Ishikawa (cell line): ENCODE results near the gene LDLRAD2.

Source experiments
- CEBPB ChIP-seq: IDR thresholded peaks from 2 replicates; pipeline ENCODE4 v1.6.1; 2012
- CREB1 ChIP-seq: IDR thresholded peaks from 2 replicates; pipeline ENCODE4 v1.6.1; 2012; ENCODE audit warnings: low read depth
- EGR1 ChIP-seq: IDR thresholded peaks from 2 replicates; pipeline ENCODE4 v1.6.1; 2012
- EP300 ChIP-seq: IDR thresholded peaks from 2 replicates; pipeline ENCODE4 v1.6.1; 2012; ENCODE audit warnings: borderline replicate concordance
- FOXM1 ChIP-seq: IDR thresholded peaks from 2 replicates; pipeline ENCODE4 v1.6.1; 2012; ENCODE audit warnings: low read depth, borderline replicate concordance
- MAX ChIP-seq: IDR thresholded peaks from 2 replicates; pipeline ENCODE4 v1.6.1; 2012
- NFIC ChIP-seq: IDR thresholded peaks from 2 replicates; pipeline ENCODE4 v1.6.1; 2012
- RAD21 ChIP-seq: IDR thresholded peaks from 2 replicates; pipeline ENCODE4 v1.6.1; 2012; ENCODE audit warnings: low read depth
- REST ChIP-seq: IDR thresholded peaks from 2 replicates; pipeline ENCODE4 v1.6.1; 2012; ENCODE audit warnings: low read depth, mild to moderate bottlenecking
- TAF1 ChIP-seq: IDR thresholded peaks from 2 replicates; pipeline ENCODE4 v1.6.1; 2012; ENCODE audit warnings: low read depth, mild to moderate bottlenecking
- TCF12 ChIP-seq: IDR thresholded peaks from 2 replicates; pipeline ENCODE4 v1.6.1; 2012; ENCODE audit warnings: low read depth
- TEAD4 ChIP-seq: IDR thresholded peaks from 2 replicates; pipeline ENCODE4 v1.6.1; 2012
- USF1 ChIP-seq: IDR thresholded peaks from 2 replicates; pipeline ENCODE4 v1.6.1; 2012
- YY1 ChIP-seq: IDR thresholded peaks from 2 replicates; pipeline ENCODE4 v1.6.1; 2012; ENCODE audit warnings: low read depth
- ZBTB7A ChIP-seq: IDR thresholded peaks from 2 replicates; pipeline ENCODE4 v1.6.1; 2012; ENCODE audit warnings: low read depth

The LDLRAD2 gene

GRCh38 chr1:21794656-21795055, 17.4 kb upstream of the LDLRAD2 start:
- TF ChIP-seq EP300: no peak
- no peak for TF ChIP-seq EGR1
- TF ChIP-seq MAX: no peak
- TF ChIP-seq YY1: no peak
- TF ChIP-seq REST: no peak
- TF ChIP-seq FOXM1: no peak
- no peak for TF ChIP-seq CREB1
- TF ChIP-seq NFIC: no peak
- TF ChIP-seq RAD21: no peak
- no peak for TF ChIP-seq ZBTB7A
- TF ChIP-seq TCF12: no peak
- TF ChIP-seq USF1: no peak
- TF ChIP-seq TEAD4: no peak
- no peak for TF ChIP-seq CEBPB
- TF ChIP-seq TAF1: no peak

GRCh38 chr1:21795075-21795474, 17.0 kb upstream of the LDLRAD2 start:
- TF ChIP-seq ZBTB7A (no peak), REST (no peak), NFIC (no peak), USF1 (no peak), FOXM1 (no peak), TCF12 (no peak), CEBPB (no peak), EP300 (no peak), YY1 (no peak), TEAD4 (no peak), RAD21 (no peak)

GRCh38 chr1:21799730-21800129, 12.3 kb upstream of the LDLRAD2 start:
- no peak for TF ChIP-seq CEBPB
- no peak for TF ChIP-seq EP300

- TF ChIP-seq TAF1 (no peak), FOXM1 (no peak), NFIC (no peak), EGR1 (no peak), CREB1 (no peak), TCF12 (no peak), ZBTB7A (no peak), REST (no peak), YY1 (no peak), EP300 (no peak), MAX (no peak)
Observed at GRCh38 chr1:21801100-21801499, 11.0 kb upstream of the LDLRAD2 start.

- TF ChIP-seq MAX (no peak), REST (no peak), TAF1 (no peak), RAD21 (no peak), USF1 (no peak), FOXM1 (no peak)
Observed at GRCh38 chr1:21804536-21804935, 7.5 kb upstream of the LDLRAD2 start.
